Endodermal cell (in vitro differentiated cells): Measurements from ENCODE around the gene HMCN2. TPM values are rescaled to one million over a fixed set of nuclear protein-coding genes. Genes with fewer than 3 reads are reported as not detected.

ENCODE experiments used
- DNase-seq: peaks from one replicate; pipeline ENCODE4 v3.0.0-alpha.2; 2017
- H3K27ac ChIP-seq: 2 replicates; pipeline ENCODE4 v1.5.1; 2013; ENCODE audit warnings: mild to moderate bottlenecking, low read depth, low read length, moderate library complexity
- H3K27me3 ChIP-seq: 2 replicates; pipeline ENCODE4 v1.6.1; 2013; ENCODE audit warnings: mild to moderate bottlenecking, low read length, moderate library complexity; ENCODE audit not compliant: insufficient read depth, control insufficient read depth, poor library complexity, severe bottlenecking
- H3K36me3 ChIP-seq: 2 replicates; pipeline ENCODE4 v1.7.0; 2013; ENCODE audit warnings: mild to moderate bottlenecking, low read length, moderate library complexity; ENCODE audit not compliant: control insufficient read depth, insufficient read depth
- H3K4me1 ChIP-seq: one replicate; pipeline ENCODE4 v1.7.0; 2013; ENCODE audit warnings: low read length; ENCODE audit not compliant: control insufficient read depth, insufficient read depth
- H3K4me3 ChIP-seq: 2 replicates; pipeline ENCODE4 v1.5.1; 2013; ENCODE audit warnings: mild to moderate bottlenecking, low read length, moderate library complexity
- H3K9ac ChIP-seq: 2 replicates; pipeline ENCODE4 v1.6.1; 2013; ENCODE audit warnings: mild to moderate bottlenecking, low read length, moderate library complexity; ENCODE audit not compliant: poor library complexity, severe bottlenecking; ENCODE audit errors: extremely low read depth
- H3K9me3 ChIP-seq: 2 replicates; pipeline ENCODE4 v1.6.1; 2013; ENCODE audit warnings: mild to moderate bottlenecking, low read length, moderate library complexity; ENCODE audit not compliant: control insufficient read depth
- H3K27ac Mint-ChIP-seq: 2 replicates; pipeline ENCODE4 v1.8.0; 2020; ENCODE audit warnings: mixed read lengths
- H3K27me3 Mint-ChIP-seq: 2 replicates; pipeline ENCODE4 v1.8.0; 2021; ENCODE audit warnings: mild to moderate bottlenecking, mixed read lengths; ENCODE audit not compliant: insufficient read depth
- H3K36me3 Mint-ChIP-seq: 2 replicates; pipeline ENCODE4 v1.8.0; 2020; ENCODE audit warnings: low read depth, mixed read lengths
- H3K4me1 Mint-ChIP-seq: 2 replicates; pipeline ENCODE4 v1.8.0; 2020; ENCODE audit warnings: mixed read lengths
- H3K4me3 Mint-ChIP-seq: 2 replicates; pipeline ENCODE4 v1.8.0; 2020; ENCODE audit warnings: mild to moderate bottlenecking, moderate library complexity, mixed read lengths
- H3K9me3 Mint-ChIP-seq: 2 replicates; pipeline ENCODE4 v1.8.0; 2020; ENCODE audit warnings: mild to moderate bottlenecking, mixed read lengths
- CTCF ChIP-seq: fragments of 200-600 bp; sonication (generic); conservative IDR thresholded peaks from 2 replicates; pipeline ENCODE4 v1.5.0; 2021; ENCODE audit warnings: antibody characterized with exemption, mild to moderate bottlenecking
- WGBS, 2 experiments: methylation state at CpG; one replicate each; pipeline versions ENCODE4 v1.1.5 to v1.1.7; 2013; ENCODE audit warnings: missing lambda C conversion rate in 2 of 2, mixed read lengths in 1 of 2; ENCODE audit not compliant: insufficient coverage in 1 of 2, insufficient read length in 1 of 2; 5-methylcytosine and 5-hydroxymethylcytosine counted together
- total RNA-seq, 2 donors: library from RNA; stranded (reverse); fragmentation: NEBNext Ultra II Directional in 1 of 2; extraction: Animal tissue kit (Norgen Biotek cat#: 25700) in 1 of 2; gene quantifications; 2 replicates in 1 of 2; 3 replicates in 1 of 2; pipeline ENCODE4 v1.2.1, GENCODE V29; 2021

Gene HMCN2
- total RNA-seq, 2 donors from 2014 or later: 3.3 to 3.9 TPM

GRCh38 chr9:130444565-130445221 lies 179.1 kb downstream of the HMCN2 start, which contains the start of gene ASS1:
Gene ASS1, plus strand, starts transcription at chr9:130444961. Its CDS starts 7,268 bp downstream, at chr9:130452229.
- H3K9ac ChIP-seq: peak within 1 kb of the TSS; percentile 47
- H3K4me3 Mint-ChIP-seq: peak within 1 kb of the TSS; percentile 59
- peaks cover 21% of the 10 kb centered on the region for H3K27me3 ChIP-seq
- peak within 1 kb of the TSS; percentile 81 for H3K4me3 ChIP-seq
- no peak within 1 kb of the TSS for H3K27ac ChIP-seq
- H3K4me1 Mint-ChIP-seq: peaks cover 15% of the 10 kb centered on the region
- peaks cover 19% of the 10 kb centered on the region for H3K9me3 Mint-ChIP-seq
- peaks cover 12% of the 10 kb centered on the region for H3K4me1 ChIP-seq
- TF ChIP-seq CTCF: no peak
- H3K36me3 ChIP-seq: no peaks in the 10 kb centered on the region
- peaks cover 16% of the 10 kb centered on the region for H3K9me3 ChIP-seq
- H3K27ac Mint-ChIP-seq: no peak within 1 kb of the TSS
- DNase-seq: peak; percentile 90
- no peaks in the 10 kb centered on the region for H3K36me3 Mint-ChIP-seq
- 0 to 2% methylated on average over 25 to 66 of the region's 66 CpGs for WGBS, 2 experiments
- peaks cover 22% of the 10 kb centered on the region for H3K27me3 Mint-ChIP-seq

- 3 to 9% methylated on average over 11 to 30 of the region's 30 CpGs for WGBS, 2 experiments
- Mint-ChIP-seq H3K9me3 (peaks cover 13% of the 10 kb centered on the region), H3K4me3 (peak overlapping the region; percentile 59), H3K27me3 (peaks cover 22% of the 10 kb centered on the region), H3K27ac (no peak overlapping the region), H3K36me3 (no peaks in the 10 kb centered on the region), H3K4me1 (peaks cover 15% of the 10 kb centered on the region)
- Histone ChIP-seq H3K27ac (no peak overlapping the region), H3K4me3 (peak overlapping the region; percentile 81), H3K27me3 (peaks cover 21% of the 10 kb centered on the region), H3K4me1 (peaks cover 12% of the 10 kb centered on the region), H3K9me3 (peaks cover 16% of the 10 kb centered on the region), H3K36me3 (no peaks in the 10 kb centered on the region), H3K9ac (peak overlapping the region; percentile 47)
- DNase-seq: peak; percentile 75
- TF ChIP-seq CTCF: no peak
Observed at GRCh38 chr9:130445268-130445983, 179.9 kb downstream of the HMCN2 start.

- Mint-ChIP-seq H3K4me3 (peak overlapping the region; percentile 59), H3K9me3 (peaks cover 8% of the 10 kb centered on the region), H3K4me1 (peaks cover 15% of the 10 kb centered on the region), H3K36me3 (no peaks in the 10 kb centered on the region), H3K27me3 (peaks cover 22% of the 10 kb centered on the region), H3K27ac (peak overlapping the region; percentile 39)
- no peaks in the 10 kb centered on the region for H3K36me3 ChIP-seq
- DNase-seq: peak; percentile 77
- H3K4me1 ChIP-seq: peaks cover 12% of the 10 kb centered on the region
- peaks cover 21% of the 10 kb centered on the region for H3K27me3 ChIP-seq
- no peak overlapping the region for H3K27ac ChIP-seq
- no peak overlapping the region for H3K4me3 ChIP-seq
- no peak for TF ChIP-seq CTCF
- 34 to 41% methylated on average over 7 to 15 of the region's 16 CpGs for WGBS, 2 experiments
- peaks cover 9% of the 10 kb centered on the region for H3K9me3 ChIP-seq
- H3K9ac ChIP-seq: no peak overlapping the region
Observed at GRCh38 chr9:130446101-130446861, 180.7 kb downstream of the HMCN2 start.
